Measurements from ENCODE around the gene EP400.
"Not testable (repeated sequence)": the region's sequence is repeated elsewhere in the genome, so short reads cannot be mapped to it uniquely, and the experiment has no call there.

The EP400 gene

DNA sequence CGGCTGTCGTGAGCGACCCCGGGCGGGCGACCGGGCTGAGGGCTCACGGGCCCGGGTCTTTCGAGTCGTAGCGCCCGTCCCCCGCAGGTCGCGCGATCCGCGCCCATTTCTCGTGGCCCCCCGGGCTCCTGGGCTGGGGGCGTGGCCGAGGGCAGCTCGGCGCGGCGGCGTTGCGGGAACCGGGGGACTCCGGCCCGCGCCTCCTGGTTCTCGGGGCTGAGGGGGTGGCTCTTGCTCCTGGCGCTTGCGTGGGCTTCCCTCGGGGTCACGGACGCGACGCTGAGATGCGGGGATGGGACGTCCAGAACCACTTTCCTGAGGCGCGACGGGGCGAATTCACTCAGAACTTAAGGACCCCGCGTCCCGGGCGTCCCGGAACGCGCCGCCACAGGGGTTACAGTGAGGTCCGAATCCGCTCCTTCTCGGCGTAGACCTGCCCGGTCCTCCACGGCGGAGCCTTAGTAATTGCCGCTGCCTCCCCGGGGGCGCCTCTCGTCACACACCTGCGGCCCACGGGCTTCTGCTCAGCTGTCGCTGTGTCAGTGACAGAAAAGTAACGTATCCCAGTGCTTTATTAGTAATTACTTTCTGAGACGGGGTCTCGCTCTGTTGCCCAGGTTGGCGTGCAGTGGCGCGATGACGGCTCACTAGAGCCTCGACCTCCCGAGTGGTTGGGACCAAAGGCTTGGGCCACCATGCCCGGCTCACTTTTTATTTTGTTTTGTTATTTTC, 606 bp downstream of the EP400 start:
- no peak for DNase-seq (ENCODE audit: low read depth in 2 of 2)

DNA sequence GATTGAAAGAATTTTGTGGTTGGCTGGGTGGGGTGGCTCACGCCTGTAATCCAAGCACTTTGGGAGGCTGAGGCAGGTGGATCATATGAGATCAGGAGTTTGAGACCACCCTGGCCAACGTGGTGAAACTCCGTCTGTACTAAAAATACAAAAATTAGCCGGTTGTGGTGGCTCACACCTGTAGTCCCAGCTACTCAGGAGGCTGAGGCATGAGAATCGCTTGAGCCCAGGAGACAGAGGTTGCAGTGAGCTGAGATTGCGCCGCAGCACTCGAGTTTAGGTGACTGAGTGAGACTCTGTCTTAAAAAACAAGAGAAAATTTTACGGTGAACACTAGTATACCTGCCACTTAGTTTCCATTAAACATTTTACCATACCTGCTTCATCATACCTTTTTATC, 4.1 kb downstream of the EP400 start:
- DNase-seq (ENCODE audit: low read depth in 2 of 2), result not testable (repeated sequence)

DNA sequence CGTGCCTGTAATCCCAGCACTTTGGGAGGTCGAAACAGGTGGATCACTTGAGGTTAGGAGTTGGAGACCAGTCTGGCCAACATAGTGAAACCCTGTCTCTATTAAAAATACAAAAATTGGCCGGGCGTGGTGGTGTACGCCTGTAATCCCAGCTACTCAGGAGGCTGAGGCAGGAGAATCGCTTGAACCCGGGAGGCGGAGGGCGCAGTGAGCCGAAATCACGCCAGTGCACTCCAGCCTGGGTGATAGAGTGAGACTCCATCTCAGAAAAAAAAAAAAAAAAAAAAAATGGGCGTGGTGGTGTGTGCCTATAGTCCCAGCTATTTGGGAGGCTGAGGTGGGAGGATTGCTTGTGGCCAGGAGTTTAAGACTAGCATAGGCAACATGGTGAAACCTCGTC, 4.7 kb downstream of the EP400 start:
- DNase-seq (ENCODE audit: low read depth in 2 of 2), result not testable (repeated sequence)

GRCh38 chr12:131959116-131959515, 9.4 kb downstream of the EP400 start:
- no peak for DNase-seq (ENCODE audit: low read depth in 2 of 2)

DNA sequence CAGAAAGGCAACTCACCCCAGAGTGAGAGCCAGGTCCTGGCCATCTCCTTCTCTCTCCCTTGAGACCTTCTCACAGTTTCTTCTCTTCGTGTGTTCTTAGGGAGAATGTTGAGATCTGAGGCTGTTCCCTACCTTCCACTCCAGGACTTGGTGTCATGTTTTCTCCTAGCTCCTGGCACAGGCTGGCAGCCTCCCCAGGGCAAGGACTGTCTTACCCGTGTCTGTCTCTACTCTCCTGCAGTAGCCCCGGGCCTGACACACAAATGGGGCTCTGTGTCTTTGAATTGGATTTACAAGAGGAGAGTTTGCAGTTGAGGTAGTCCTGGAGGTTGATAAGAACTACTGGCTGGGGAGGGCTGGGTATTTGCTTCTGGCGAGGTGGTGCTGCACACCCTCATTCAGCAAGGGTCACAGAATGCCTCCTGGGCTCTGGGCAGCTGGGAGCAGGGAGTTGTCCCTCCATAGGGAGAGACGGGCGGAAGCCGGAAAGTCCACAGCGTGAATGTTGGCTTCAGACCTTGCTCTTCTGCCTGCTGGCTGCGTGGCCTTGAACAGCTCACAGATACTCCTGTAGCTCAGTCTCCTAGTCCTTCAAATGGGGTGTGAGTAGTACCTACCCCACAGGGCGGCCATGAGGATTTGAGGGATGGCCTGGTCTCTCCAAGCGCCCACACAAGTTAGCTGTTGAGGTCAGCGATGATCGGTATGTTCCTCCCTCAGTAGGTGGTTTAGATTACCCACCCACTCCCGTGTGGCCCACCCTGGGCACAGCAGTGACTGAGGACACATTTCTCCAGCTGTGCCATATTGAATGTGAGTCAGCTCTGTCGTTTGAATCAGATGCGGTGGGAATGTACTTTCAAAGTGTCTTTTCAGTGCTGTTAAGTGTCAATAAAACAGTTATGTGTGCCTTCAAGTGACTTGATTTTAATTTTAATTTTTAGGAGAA, 10.2 kb downstream of the EP400 start:
- no peak for DNase-seq (ENCODE audit: low read depth in 2 of 2)

GRCh38 chr12:131960590-131961325, 11.0 kb downstream of the EP400 start:
- DNase-seq (ENCODE audit: low read depth in 2 of 2), result not testable (repeated sequence)

DNA sequence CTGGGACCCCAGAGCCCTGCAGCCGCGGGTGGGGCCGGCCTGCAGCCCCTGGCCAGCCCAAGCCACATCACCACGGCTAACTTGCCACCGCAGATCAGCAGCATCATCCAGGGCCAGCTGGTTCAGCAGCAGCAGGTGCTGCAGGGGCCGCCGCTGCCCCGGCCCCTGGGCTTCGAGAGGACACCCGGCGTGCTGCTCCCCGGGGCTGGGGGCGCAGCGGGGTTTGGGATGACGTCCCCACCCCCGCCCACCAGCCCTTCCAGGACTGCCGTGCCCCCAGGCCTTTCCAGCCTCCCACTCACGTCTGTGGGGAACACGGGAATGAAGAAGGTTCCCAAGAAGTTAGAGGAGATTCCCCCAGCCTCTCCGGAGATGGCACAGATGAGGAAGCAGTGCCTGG, 11.6 kb downstream of the EP400 start:
- DNase-seq (ENCODE audit: low read depth in 2 of 2), result not testable (repeated sequence)

- DNase-seq (ENCODE audit: low read depth in 2 of 2), result no peak
These were observed 12.3 kb downstream of the EP400 start for GRCh38 chr12:131962069-131962468.

- DNase-seq (ENCODE audit: low read depth in 2 of 2), result no peak
These were observed 13.6 kb downstream of the EP400 start for GRCh38 chr12:131963381-131963780.

GRCh38 chr12:131965073-131965472, 15.3 kb downstream of the EP400 start:
- no peak for DNase-seq (ENCODE audit: low read depth in 2 of 2)

DNA sequence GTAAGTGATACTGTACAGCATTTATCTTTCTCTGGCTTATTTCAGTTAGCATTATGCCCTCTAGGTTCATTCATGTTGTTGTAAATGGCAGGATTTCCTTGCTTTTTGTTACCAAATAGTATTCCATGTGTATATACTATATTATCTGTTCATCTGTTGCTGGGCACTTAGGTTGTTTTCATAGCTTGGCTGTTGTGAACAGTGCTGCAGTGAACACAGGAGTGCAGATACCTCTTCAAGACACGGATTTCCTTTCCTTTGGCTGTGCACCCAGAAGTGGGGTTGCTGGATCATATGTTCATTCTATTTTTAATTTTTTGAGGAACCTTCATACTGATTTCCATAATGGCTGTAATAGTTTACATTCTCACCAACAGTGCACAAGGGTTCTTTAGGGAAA, 21.5 kb downstream of the EP400 start:
- DNase-seq (ENCODE audit: low read depth in 2 of 2), result no peak

DNA sequence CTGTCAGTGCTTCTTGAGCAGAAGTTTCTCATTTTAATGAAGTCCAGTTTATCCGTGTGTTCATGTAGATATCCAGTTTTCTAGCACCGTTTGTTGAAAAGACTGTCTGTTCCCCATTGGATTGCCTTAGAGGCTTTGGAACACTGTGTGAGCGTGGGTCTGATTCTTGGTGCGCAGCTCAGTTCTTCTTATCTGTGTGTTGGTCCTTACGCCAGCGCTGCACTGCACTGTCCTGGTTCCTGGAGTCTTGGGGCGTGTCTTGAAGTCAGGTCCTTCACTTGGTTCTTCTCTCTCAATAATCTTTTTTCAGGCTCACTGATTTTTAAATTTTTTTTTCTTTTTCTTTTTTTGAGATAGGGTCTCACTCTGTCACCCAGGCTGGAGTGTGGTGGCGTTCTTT, 25.5 kb downstream of the EP400 start:
- no peak for DNase-seq (ENCODE audit: low read depth in 2 of 2)

DNA sequence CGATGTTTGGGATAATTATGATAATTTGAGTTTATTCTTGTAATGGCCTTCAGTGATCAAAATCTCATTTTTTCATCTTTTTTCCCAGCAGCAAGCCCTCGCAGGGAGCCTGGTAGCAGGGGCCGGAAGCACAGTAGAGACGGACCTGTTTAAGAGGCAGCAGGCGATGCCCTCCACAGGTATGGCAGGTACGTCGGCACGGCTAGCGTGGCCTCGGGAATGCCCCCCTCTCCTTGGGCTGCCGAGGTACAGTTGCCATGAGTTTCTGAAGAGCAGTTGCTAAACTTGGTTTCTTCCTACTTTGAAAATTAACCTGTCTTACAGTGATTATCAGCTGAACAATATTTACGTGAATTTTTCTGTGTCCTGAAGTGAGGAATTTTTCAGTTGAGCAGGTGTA, 29.9 kb downstream of the EP400 start:
- DNase-seq (ENCODE audit: low read depth in 2 of 2), result no peak

DNA sequence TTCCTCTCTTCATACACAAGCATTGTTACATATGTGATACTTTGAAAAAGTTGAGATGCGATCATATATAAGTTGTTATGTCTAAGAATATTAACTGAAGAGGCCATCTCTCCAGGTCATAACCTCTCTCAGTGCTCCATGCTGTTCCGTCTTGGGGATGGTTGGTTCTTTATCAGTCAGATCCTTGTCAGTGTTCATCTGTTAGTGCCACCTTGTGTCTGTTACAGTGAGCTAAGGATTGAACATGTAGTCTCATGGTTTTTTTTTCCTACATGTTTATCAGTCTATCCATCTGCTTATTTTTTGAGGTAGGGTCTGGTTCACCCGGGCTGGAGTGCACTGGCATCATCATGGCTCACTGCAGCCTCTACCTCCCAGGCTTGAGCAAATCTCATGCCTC, 30.5 kb downstream of the EP400 start:
- DNase-seq (ENCODE audit: low read depth in 2 of 2), result no peak

GRCh38 chr12:131981388-131981787, 31.6 kb downstream of the EP400 start:
- DNase-seq (ENCODE audit: low read depth in 2 of 2), result no peak

GRCh38 chr12:131982041-131982440, 32.3 kb downstream of the EP400 start:
- DNase-seq (ENCODE audit: low read depth in 2 of 2), result no peak

GRCh38 chr12:131983026-131983425, 33.3 kb downstream of the EP400 start:
- DNase-seq (ENCODE audit: low read depth in 2 of 2), result no peak

DNA sequence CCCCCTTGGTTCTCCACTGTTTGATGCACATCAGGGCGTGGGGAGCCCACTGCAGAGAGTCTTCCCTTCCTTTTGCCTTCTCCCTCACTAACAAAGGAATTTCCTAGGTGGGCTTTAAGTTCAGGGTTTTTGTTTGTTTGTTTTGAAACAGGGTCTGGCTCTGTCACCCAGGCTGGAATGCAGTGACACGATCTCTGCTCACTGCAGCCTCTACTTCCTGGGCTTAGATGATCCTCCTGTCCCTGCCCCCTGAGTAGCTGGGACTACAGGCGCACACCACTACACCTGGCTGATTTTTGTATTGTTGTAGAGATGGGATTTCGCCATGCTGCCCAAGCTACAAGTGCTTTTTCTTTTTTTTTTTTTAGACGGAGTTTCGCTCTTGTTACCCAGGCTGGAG, 33.8 kb downstream of the EP400 start:
- DNase-seq (ENCODE audit: low read depth in 2 of 2), result no peak

GRCh38 chr12:131984334-131984733, 34.6 kb downstream of the EP400 start:
- DNase-seq (ENCODE audit: low read depth in 2 of 2), result no peak

DNA sequence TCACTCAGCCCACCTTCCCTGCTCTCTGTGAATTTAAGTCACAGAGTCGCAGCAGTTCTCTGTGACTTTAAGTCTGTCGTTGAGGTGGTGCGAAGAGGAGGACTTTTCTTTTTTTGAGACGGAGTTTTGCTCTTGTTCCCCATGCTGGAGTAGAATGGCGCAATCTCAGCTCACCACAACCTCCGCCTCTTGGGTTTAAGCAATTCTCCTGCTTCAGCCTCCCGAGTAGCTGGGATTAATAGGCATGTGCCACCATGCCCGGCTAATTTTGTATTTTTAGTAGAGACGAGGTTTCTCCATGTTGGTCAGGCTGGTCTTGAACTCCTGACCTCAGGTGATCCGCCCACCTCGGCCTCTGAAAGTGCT, 35.8 kb downstream of the EP400 start:
- not testable (repeated sequence) for DNase-seq (ENCODE audit: low read depth in 2 of 2)

GRCh38 chr12:131986361-131986760, 36.6 kb downstream of the EP400 start:
- DNase-seq (ENCODE audit: low read depth in 2 of 2), result no peak

- no peak for DNase-seq (ENCODE audit: low read depth in 2 of 2)
These were observed 37.2 kb downstream of the EP400 start for GRCh38 chr12:131986910-131987309.

All from fibroblast of skin of left quadriceps (primary cell).